NCI-H1694 (cell line): ENCODE measurements around the gene MACROD2.

ENCODE experiments used
- DNase-seq: peaks from one replicate; lab custom pipeline; 2025; lab: John Stamatoyannopoulos, UW

The MACROD2 gene

GRCh38 chr20:15292405-15292804, 1297.1 kb downstream of the MACROD2 start:
- no peak for DNase-seq

GRCh38 chr20:15296422-15296821, 1301.1 kb downstream of the MACROD2 start:
- DNase-seq: no peak

- DNase-seq: no peak
Measured at GRCh38 chr20:15297059-15297875, 1302.0 kb downstream of the MACROD2 start.

GRCh38 chr20:15302075-15302474, 1306.8 kb downstream of the MACROD2 start:
- no peak for DNase-seq

- no peak for DNase-seq
Measured at GRCh38 chr20:15310361-15310760, 1315.0 kb downstream of the MACROD2 start.

- no peak for DNase-seq
Measured at GRCh38 chr20:15316556-15316955, 1321.2 kb downstream of the MACROD2 start.

GRCh38 chr20:15317546-15318232, 1322.4 kb downstream of the MACROD2 start:
- DNase-seq: no peak

- no peak for DNase-seq
Measured at GRCh38 chr20:15318682-15319081, 1323.4 kb downstream of the MACROD2 start.

GRCh38 chr20:15319439-15319838, 1324.1 kb downstream of the MACROD2 start:
- DNase-seq: no peak

- no peak for DNase-seq
Measured at GRCh38 chr20:15320941-15321340, 1325.6 kb downstream of the MACROD2 start.

- no peak for DNase-seq
Measured at GRCh38 chr20:15327123-15327522, 1331.8 kb downstream of the MACROD2 start.

- DNase-seq: no peak
Measured at GRCh38 chr20:15328084-15328483, 1332.8 kb downstream of the MACROD2 start.

GRCh38 chr20:15332711-15333160, 1337.4 kb downstream of the MACROD2 start:
- DNase-seq: no peak

- DNase-seq: no peak
Measured at GRCh38 chr20:15333170-15333569, 1337.9 kb downstream of the MACROD2 start.

GRCh38 chr20:15336011-15336410, 1340.7 kb downstream of the MACROD2 start:
- no peak for DNase-seq

- DNase-seq: no peak
Measured at GRCh38 chr20:15336536-15336935, 1341.2 kb downstream of the MACROD2 start.

- peak; percentile 92 for DNase-seq
Measured at GRCh38 chr20:15339264-15339663, 1343.9 kb downstream of the MACROD2 start.

- DNase-seq: no peak
Measured at GRCh38 chr20:15342991-15343523, 1347.7 kb downstream of the MACROD2 start.

GRCh38 chr20:15345287-15345686, 1350.0 kb downstream of the MACROD2 start:
- no peak for DNase-seq

GRCh38 chr20:15346657-15347280, 1351.5 kb downstream of the MACROD2 start:
- no peak for DNase-seq

GRCh38 chr20:15359056-15359455, 1363.7 kb downstream of the MACROD2 start:
- DNase-seq: no peak

GRCh38 chr20:15362849-15363248, 1367.5 kb downstream of the MACROD2 start:
- no peak for DNase-seq

- DNase-seq: no peak
Measured at GRCh38 chr20:15364781-15365180, 1369.5 kb downstream of the MACROD2 start.
